Stimulated activated CD4-positive, alpha-beta T cell treated with anti-CD3 and anti-CD28 coated beads, Interleukin-1b, Interleukin-23, amount 100 ng/mL, for 48 hours (primary cell): ENCODE measurements around the gene CD33.
"Not testable (repeated sequence)": the region's sequence is repeated elsewhere in the genome, so short reads cannot be mapped to it uniquely, and the experiment has no call there.

Experiments
- DNase-seq: peaks from one replicate; pipeline ENCODE4 v3.0.0-alpha.2; 2020

CD33 gene

GRCh38 chr19:51210874-51211361 lies 14.0 kb upstream of the CD33 start:
- not testable (repeated sequence) for DNase-seq

DNA sequence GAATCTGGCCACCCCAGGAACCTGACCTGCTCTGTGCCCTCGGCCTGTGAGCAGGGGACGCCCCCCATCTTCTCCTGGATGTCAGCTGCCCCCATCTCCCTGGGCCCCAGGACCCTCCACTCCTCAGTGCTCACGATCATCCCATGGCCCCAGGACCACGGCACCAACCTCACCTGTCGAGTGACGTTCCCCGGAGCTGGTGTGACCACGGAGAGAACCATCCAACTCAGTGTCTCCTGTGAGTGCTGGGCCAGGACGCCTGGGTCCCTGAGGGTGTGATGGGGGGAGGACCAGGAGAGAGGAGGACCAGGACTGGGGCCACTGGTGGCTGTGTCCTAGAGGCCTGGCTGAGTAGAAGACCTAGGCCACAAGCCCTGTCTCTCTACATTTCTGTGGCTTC lies 13.0 kb upstream of the CD33 start:
- no peak for DNase-seq

- DNase-seq = no peak
Observed at GRCh38 chr19:51219307-51219706, 5.6 kb upstream of the CD33 start.

GRCh38 chr19:51219971-51220370 lies 4.9 kb upstream of the CD33 start:
- no peak for DNase-seq

- DNase-seq = no peak
Observed at GRCh38 chr19:51220996-51221395, 3.9 kb upstream of the CD33 start.

DNA sequence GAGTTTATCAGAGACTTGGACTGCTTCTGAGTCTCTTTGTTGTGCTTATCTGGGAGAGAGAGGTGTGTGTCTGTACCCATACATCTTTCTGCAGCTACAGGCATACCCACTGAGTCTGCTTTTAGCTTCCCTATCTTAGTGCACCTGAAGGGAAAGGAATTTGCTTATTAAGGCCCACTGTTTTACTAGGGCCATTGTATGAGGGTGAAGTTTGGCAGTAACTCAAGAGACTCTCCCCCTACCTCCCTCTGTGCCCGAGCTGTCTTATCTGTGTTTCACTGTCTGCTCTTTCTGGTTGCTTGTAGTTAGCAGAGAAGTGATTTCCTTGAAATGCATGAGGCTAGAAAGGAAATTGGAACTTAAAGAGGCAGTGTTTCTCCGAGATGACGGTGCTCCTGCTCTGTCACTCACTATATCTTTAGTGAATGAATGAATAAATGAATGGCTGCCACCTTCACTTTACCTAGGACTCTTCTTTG lies 678 bp upstream of the CD33 start:
- no peak for DNase-seq

DNA sequence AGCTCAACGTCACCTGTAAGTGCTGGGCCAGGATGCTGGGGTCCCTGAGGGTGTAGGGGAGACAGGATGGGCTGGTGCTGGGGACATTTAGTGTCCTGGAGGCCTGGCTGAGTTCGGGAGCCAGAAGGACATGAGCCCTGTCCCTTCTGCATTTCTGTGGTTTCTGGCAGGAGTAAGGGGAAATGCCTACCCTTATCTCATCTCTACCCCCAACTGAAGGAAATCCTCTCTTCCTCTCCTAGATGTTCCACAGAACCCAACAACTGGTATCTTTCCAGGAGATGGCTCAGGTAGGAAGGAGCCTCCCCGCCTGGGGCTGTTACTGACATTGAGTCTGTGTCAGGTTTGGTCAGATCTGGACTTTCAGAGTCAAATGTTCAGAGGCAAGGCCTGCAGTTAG lies 1.2 kb downstream of the CD33 start:
- no peak for DNase-seq

GRCh38 chr19:51227326-51227725 lies 2.4 kb downstream of the CD33 start:
- no peak for DNase-seq

GRCh38 chr19:51227966-51228365 lies 3.1 kb downstream of the CD33 start:
- DNase-seq = no peak

DNA sequence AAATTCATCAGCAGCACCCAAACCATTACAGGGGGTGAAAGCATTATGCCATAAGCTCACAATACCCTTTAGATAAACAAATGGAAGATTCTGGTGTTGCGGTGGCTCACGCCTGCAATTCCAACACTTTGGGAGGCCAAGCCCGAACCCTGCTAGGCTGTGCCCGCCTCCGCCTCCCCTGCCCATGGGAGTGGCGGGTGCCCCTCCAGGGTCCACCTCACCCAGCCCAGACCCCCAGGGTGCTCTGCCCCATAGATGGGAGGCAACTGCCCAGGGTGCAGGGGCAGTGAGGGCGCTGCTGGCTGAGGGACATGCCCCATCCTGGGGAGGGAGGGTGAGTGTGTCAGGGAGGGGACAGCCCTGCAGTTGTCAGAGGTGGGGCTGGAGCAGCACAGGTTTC lies 16.0 kb downstream of the CD33 start:
- DNase-seq = no peak

GRCh38 chr19:51242881-51243630 lies 18.2 kb downstream of the CD33 start:
- no peak for DNase-seq

DNA sequence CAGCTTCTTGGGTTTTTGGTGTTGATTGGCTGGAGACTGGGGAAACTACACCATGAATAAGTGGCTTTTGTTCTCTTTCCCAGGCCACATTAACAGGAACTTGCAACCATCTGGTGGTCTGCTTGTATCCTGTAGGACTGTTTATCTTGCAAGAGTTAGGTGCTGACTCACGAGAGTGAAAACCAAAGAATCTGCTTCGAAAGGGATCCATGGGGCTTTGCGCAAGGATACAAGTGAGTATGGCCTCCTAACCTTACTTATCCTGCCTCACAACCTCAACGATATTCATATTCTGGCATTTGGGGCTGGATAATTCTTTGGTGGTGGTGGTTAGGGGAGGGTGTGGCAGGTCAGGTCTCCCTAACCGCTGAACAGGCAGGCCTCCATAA lies 21.3 kb downstream of the CD33 start:
- DNase-seq = no peak

DNA sequence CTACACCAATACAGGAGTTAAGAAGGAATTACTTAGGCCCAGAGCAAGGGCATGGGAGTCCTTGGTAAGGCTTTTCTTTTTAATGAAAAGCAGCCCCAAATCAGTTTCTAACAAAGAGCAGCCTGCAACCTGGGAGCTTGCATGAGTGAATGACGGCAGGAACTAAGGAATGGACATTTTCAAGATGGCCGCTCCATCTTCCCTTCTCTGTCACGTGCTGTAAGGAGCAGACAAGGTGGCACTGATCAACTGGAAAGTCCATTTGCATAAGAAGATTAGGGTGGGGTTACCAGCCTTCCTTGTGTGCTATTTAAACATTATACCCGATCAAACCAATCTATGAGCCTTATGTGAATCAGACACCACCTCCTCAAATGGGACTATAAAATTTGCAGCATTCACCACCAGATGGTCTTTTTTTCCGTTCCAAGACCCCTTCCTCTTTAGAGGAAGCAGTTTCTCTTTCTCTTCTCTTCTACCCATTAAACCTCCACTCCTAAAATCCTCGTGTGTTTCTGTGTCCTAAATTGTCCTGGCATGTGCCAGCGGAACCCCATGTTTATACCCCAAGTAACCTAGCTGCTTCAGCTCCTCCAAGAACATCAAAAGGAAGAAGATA lies 23.2 kb downstream of the CD33 start:
- DNase-seq = no peak

DNA sequence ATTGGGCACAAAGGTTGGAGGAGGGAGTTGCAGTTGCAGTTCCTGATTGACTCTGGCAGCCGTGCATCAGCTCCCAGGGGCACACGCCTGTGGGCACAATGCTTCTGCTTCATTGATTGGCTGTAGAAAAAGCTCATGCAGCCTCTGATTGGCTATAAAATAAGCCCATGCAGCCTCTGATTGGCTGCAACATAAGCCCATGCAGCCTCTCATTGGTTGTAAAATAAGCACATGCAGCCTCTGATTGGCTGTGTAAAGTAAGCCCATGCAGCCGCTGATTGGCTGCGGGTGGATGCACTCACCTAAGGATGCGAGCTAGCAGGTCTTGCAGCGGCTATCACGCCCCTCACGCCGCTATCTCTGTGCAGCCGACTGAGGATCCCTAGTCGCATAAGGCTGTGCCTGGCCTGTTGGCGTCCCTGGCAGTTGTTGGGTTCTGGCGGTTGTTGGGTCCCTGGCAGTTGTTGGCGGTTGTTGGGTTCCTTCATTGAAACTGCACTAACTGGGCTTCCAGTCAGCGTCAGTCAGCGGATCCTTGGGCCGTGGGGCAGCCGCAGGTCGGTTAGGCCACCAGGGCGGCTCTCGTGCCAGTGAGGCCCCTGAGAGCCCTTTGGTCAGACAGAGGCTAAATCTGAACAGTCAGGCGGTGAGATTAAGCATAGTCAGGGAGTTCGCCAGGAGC lies 26.0 kb downstream of the CD33 start, which contains the start of gene SIGLECL1:
SIGLECL1 (plus strand) TSS at position 295 of the 682 bp plus-strand sequence. CDS start 12,993 bp downstream, outside the sequence.
- DNase-seq = no peak

- DNase-seq = no peak
Observed at GRCh38 chr19:51251468-51251820, 26.6 kb downstream of the CD33 start.

DNA sequence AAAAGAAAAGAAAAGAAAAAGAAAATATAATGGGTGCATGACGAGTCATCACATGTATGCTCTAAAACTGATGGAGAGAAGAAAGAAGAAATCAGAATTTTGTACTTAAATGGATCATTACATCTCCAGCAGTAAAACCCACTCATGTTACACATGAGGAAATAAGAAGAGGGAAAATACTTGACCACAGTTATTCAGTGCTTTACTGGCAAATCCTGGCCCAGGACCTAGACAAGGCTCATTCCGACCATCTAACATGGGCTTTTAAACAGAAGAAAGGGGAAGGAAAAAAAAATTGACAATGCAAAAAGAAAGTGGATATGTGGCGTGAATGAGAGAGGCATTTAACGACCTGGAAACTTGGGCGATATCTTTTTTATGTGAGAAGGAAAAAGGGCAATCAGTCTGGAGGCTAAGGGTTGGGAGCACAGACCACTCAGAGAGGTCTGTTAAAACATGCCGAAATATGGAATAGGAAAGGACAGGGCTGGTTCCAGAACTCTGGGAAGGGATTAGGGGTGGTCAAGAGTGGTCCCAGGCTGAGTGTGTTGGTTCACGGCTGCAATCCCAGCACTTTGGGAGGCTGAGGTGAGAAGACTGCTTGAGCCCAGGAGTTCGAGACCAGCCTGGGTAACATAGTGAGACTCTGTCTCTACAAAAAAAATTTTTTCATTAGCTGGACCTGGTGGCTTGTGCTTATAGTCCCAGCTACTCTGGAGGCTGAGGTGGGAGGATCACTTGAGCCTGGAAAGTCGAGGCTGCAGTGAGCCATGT lies 27.6 kb downstream of the CD33 start:
- DNase-seq = no peak

DNA sequence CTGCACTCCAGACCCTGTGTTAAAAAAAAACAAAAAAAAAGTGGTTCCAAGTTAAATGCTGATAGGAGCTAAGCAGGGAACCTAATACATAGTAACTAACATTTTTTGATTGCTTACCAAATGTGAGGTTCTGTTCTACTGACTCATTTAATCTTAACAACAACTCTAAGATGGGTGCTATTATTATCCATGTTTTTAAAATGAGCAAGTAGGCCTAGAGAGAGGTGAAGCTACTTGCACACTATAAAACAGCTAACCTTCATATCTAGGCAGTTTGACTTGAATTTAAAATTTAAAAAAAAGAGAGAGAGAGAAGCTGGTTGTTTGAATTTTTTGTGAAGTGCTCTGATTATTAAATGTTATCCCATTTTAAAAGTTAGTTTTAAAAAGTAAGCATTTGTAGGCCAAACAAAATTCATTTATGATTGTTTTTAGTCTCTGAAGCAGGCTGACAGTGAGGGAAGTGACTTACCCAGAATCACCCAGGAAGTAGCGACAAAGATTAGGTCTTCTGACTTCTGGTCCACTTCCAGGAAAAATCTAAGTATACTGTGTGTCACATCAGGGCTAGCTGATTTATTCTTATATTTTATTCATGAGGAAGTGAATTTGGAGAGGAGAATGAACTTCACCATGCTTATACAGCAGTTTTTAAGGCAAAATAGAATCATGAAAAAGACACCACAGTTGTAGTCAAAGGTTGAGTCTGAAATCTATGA lies 28.4 kb downstream of the CD33 start:
- DNase-seq = no peak

DNA sequence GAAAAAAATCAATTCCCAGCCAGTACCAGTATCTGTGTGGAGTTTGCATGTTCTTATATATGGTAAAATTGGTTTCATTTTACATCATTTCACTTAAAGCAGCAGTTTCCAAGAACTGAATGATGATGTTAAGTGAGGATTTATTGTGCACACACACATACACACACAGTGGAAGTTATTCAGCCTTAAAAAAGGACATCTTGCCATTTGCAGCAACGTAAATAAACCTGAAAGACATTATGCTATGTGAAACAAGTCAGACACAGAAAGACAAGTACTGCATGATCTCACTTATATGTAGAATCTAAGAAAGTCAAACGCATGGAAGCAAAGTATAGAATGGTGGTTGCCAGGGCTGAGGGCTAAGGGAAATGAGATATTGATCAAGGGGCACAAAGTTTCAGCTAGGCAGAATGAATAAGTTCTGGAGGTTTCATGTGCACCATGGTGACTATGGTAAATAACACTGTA lies 31.3 kb downstream of the CD33 start:
- DNase-seq = no peak

- no peak for DNase-seq
Observed at GRCh38 chr19:51257471-51257870, 32.6 kb downstream of the CD33 start.

DNA sequence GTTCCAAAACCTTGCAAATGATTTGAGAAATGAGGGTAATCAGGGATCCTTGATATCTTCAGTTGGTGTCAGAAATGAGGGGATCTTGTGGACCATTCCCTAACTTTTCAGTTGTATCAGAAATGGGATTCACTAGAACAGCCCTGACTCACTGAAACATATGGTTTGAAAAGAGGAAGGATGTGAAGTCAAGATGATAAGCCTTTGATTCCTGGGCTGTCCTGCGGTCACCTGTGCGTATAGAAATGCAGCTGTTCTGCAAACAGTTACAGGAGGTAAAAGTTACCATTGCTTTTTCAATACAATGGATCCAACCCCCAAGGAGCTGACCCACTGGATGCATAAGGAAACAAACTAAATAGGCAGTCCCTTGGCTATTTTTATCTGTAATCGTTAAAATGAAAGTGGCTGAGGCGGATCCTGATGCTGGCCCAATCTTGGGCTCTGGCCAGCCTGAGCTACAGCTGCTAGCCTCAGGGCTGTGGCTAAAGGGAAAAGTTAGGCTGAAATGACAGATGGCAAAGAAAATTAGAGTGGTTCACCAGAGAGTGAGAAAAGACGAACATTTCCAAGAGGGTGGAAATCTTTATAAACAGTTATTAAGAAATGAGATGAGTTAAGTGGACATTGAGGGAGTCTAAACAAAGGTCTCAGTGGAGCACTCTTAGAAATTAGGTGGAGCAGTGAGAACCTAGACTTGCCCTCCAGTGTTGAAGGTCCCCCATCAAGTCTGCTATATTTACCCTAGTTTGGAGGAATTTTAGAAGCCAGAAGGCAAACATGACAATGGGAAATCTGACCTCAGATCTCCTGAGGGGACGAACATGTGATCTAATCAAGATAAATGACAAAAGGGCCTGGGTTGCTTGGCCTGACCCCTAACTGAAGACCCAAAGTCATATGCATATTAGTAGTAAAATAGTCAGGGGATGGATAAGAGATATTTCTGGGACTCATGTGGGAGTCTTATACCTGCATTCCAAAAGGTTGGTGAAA lies 33.6 kb downstream of the CD33 start:
- no peak for DNase-seq
